ENCODE measurements around the gene CBX4.

CBX4 gene
- total RNA-seq, result 46.0 to 51.9 reads per million in 2 donors

GRCh38 chr17:79839356-79840268, at the start of gene CBX4:
TSS of gene CBX4 (minus strand) at chr17:79839440. CDS start at chr17:79839251, 189 bp downstream.
- peak; percentile 90 for DNase-seq

GRCh38 chr17:79888009-79888540, 48.8 kb upstream of the CBX4 start:
- no peak for DNase-seq

GRCh38 chr17:79887451-79887991, 48.3 kb upstream of the CBX4 start:
- no peak for DNase-seq

DNA sequence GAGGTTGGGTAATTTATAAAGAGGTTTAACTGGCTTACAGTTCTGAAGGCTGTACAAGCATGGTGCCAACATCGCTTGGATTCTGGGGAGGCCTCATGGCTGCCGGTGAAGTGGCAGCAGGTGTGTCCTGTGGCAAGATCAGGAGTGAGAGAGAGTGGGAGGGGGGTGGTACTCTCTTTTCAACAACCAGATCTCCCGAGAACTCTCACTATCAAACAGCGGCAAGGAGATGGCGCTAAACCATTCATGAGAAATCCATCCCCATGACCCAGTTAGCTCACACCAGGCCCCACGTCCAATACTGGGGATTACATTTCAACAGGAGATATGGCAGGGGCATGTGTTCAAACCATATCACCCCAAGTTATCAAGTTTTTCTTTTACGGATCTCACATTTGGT, 44.0 kb upstream of the CBX4 start:
- no peak for DNase-seq

DNA sequence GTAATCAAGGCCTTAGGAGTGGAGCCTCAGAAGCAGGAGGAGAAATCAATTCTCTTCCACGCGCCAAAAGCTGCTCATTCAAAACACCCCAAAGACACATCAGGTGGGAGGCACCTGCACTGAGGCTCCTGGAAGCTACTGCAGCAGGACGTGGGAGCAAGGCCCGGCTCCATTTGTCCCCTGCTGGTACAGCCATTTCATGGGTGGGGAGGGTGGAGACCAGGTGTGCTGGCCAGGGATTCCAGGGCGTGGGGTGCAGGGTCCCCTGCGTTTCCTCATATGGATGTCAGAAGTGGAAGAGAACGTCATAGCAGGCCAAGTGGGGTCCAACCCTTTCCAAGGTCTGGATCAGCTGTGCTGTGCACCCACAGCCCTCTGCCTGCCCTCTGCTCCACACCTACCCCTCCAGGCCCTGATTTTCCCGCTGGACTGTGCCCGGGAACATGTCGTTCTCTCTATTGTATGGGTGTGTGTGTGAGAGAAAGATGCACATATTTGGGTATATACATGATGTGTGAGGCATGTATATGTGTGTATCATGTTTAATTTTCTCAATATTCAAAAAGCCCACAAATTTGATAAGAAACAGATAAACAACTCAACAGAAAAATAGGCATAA, 39.2 kb upstream of the CBX4 start:
- no peak for DNase-seq

DNA sequence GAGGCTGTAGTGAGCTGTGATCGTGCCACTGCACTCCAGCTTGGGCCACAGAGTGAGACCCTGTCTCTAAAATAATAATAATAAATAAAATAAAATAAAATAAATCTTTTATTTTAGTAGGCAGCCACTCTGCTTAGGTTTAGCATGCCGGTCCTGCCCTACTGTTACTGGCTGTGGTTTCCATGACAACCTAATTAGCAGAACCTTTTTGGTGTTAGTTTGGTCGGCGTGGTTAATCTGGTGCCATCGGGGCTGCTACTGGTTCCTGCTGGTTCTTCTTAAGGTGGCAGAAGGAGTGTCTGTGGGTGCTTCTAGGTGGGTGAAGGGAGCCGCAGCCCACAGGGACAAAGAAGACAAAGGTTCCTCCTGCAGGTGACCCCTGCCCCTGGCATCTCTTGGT, 37.8 kb upstream of the CBX4 start:
- DNase-seq, result no peak

DNA sequence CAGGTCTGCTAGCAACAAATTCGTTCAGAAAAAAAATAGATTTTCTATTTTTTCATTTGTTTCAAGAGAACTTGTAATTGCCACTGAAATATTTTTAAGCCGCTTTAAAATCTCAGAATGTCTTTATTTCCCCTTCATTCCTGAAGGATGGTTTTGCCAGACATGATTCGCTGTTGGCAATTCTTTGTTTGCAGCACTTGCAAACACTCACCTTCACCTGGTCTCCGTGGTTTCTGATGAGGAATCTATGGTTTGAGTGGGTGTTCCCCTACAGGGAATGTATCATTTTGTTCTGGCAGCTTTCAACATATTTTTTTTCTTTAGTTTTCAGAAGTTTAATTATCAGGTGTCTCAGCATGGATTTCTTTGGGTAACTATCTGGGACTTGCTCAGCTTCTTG, 36.3 kb upstream of the CBX4 start:
- DNase-seq, result no peak

GRCh38 chr17:79874329-79874981, 35.2 kb upstream of the CBX4 start:
- no peak for DNase-seq

DNA sequence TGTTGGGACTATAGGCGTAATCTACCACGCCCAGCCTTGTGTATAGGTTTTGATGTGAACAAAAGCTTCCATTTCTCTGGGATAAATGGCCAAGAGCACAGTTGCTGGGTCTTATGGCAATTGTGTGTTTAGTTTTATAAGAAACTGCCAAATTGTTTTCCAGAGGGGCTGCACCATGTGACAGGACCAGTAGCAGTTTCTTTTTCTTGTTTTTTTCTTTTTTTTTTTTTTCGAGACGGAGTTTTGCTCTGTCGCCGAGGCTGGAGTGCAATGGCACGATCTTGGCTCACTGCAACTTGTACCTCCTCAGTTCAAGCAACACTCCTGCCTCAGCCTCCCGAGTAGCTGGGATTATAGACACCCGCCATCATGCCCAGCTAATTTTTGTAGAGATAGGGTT, 34.3 kb upstream of the CBX4 start:
- DNase-seq, result no peak

DNA sequence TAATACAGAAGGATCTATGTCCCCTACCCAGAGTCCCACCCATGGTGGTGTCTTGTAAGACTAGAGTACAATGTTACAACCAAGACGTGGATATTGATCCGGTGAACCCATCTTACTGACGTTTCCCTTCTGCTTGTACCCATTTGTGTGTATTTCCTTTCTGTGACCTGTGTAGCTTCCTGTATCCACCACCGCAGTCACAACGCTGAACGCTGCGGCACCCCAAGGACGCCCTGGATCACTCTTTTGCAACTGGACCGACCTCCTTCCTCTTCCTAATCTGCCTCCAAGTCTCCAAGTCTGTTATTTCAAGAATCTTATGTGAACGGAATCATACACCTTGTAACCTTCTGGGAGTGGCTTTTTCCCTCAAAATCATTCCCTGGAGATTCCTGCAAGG, 33.5 kb upstream of the CBX4 start:
- no peak for DNase-seq

GRCh38 chr17:79871131-79871530, 31.9 kb upstream of the CBX4 start:
- no peak for DNase-seq

DNA sequence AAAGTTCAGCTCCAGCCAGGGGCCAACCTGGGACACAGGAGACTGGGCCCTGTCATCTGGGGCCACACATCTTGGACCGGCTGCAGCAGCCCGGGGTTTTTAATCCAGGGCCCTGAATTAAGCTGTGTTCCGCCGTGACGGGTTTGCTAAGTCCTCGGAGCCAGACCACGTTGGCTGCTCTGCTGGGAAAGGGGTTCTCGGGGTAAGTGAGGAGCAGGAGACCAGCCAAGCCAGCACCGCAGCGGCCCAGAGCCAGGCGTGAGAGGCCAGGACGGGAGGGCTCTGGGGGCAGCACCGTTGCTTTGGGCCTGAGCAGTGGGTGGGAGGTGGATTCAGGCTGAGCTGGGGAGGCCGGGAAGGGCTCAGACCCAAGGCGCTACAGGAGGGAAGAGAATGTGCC, 31.3 kb upstream of the CBX4 start:
- DNase-seq, result no peak

DNA sequence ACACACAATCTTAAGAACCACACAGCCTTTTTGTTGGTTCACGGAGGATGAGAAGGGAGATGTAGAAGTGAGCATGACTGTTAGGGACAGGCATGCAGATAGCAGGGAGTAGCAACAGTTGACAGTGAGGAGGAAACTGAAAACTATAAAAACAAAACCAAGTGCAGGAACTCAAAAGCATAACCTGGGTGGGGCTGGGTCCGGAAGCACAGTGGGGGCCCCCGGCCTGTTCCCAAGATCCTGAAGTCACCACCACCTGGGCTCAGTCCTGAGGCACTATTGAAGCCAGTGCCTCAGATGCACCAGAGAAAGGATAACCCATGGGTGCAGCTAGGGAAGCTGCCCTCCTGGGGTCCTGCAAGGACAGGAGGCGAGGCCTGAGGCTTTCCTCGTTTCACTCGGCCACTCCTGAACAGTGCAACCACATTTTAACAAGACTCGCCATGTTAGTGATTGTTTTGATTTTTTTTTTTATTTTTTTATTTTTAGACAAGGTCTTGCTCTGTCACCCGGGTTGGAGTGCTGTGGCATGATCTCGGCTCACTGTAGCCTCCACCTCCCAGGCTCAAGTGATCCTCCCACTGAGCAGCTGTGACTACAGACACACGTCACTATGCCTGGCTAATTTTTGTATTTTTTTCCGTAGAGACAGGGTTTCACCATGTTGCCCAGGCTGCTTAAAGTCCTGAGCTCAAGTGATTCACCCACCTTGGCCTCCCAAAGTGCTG, 27.7 kb upstream of the CBX4 start:
- DNase-seq, result no peak

DNA sequence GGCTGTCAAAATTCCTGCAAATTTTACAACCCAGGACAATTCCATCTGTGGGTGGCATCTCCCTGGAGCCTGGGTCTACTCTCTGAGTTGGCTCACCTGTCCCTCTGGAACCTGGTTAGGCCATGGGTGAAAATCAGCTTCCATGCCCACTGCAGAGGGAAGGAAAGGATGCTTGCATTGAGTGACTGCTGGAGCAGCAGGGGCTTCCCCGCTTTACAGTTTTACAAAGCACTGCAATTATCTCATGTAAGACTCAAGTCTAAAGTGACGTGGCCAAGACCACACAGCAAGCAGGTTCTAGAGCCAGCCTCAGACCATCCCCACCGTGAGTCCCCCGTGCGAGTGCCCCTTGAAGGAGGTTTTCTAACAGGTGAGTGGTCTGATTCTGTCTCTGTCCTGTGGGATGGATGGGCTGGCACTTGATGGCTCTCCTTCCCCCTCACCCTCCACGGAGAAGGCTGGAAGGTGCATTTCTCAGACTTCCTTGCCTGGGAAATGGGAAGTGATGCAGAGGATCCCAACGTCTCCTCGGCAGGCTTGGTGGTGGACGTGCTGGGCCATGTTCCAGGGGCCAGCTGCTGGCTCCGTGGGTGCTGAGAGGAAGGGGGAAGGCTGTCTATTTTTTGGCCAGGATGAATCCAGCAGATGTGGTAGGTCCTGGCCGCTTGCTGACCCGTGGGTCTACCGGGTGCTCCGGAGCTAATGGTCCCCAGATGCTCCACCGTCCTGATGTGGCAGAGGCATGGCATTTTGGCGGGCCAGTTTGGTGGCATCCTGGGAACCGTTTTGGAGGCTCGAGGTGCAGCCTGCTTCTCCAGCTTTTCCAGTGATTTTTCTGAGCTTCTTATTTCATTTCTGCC, 26.3 kb upstream of the CBX4 start:
- DNase-seq, result no peak

GRCh38 chr17:79864617-79865250, 25.5 kb upstream of the CBX4 start:
- DNase-seq, result no peak

DNA sequence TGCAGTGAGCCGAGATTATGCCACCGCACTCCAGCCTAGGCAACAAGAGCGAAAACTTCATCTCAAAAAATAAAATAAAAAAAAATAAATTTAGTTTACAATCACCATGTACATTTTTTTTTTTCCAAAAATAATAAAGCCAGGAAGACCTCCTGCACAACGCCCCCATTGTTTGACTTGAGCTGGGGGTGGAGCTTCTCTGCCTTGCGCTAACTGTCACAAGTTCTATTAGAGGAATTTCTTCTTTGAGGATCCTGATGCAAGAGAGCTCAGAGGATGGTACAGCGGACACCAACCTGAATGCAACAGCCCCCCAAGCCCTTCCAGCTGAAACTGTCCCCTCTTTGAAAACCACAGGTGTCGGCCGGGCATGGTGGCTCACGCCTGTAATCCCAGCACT, 24.9 kb upstream of the CBX4 start:
- DNase-seq, result no peak

- no peak for DNase-seq
Observed at GRCh38 chr17:79862771-79863440, 23.7 kb upstream of the CBX4 start.

- DNase-seq, result no peak
Observed at GRCh38 chr17:79862238-79862637, 23.0 kb upstream of the CBX4 start.

DNA sequence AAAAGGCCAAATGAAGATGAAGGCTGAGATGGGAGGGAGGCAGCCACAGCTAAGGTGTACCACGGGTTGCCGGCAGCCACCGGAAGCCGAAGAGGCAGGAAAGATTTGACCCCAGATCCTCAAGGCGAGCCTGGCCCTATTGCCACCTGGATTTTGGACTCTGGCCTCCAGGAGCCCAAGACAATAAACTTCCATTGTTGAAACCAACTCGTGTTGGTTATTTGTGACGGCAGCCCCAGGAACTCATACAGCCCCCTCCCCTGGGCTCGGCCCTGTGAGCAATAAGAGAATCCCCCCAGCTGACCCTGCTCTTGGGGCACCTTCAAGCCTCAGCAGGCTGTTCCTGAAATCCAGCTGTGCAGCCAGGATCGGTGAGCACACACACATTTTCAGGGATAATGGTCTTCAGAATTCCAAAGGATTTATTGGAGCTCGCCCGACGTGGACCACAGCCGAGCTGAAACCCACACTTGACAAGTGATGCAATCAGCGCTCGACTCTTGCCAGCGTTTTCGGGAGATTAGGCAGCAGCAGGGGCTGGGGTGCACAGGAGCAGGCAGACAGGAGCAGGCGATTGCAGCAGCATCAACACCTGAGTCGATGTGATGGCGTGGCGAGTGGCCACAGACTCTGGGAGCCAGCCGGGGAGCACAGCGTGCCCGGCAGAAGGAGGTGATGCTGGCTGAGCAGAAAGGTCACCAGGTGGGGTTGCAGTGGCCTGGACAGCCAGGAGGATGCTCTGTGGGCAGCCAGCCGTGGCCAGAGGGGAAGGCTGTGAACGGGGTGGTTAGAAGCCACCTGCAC, 22.4 kb upstream of the CBX4 start:
- DNase-seq, result no peak

All from activated gamma-delta T cell (primary cell).